Measurements from ENCODE around the gene CMSS1.

The CMSS1 gene

GRCh38 chr3:99903869-99904268, 86.2 kb downstream of the CMSS1 start:
- no peak for DNase-seq (ENCODE audit: low read depth)

DNA sequence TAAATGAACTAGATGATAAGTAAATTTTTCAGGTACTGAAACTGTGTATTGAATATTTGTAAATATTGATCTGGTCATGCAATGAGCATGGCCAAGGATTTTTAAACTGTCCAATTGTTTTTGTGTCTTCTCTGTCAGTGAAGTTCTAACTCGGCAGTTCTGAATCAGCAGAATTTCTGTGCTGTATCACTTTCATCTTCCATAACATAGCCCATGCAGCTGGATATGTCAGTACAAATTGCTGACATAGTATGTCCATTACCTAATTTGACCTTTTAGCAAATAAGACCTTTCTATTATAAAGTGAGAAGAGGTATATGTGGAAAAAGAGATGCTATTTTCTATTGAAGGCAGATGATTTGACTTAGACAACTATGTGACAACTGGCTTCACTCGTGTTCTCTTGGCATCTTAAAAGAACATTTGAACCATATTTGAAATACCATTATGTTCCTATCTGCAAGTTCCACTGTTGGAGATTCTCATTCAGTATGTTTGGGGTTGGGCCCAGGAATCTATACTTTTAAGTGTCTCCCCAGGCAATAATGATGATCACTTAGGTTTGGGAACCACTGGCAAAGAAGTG, 90.4 kb downstream of the CMSS1 start:
- DNase-seq (ENCODE audit: low read depth) = no peak

DNA sequence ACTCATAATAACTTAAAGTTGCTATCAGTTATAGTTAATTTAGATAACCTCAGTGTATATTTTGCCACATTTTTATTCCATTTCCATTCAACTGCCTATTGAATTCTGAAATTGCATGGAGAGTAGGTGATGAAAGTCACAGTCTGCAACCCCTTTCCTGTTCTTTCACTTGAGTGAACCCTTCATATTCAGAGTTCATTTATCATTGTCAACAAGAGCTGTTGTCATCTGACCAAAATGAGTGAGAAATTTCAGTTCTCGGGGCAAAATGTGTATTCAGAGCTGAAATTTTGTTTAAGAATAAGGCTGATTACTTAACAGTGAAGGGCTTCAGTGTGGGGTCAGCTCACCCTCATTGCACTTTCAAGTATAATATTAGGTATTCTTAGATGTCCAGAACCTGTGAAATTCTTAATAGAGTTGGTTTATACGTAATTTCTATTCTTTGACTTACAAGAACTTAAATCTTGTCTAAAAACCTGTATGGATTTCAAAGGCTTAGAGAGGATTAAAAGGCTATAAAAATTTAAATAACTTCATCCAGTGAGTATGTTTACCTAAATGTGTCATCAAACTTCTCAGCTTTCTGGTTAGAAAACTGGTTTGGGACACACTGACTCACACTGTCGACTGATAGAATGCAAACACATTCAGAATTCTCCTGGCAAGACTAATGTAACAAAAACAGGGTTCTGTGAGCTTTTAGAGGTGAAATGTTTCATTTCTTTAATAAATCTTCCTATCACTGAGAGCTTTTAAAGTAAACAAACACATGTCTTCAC, 92.2 kb downstream of the CMSS1 start:
- no peak for DNase-seq (ENCODE audit: low read depth)

- DNase-seq (ENCODE audit: low read depth) = no peak
Observed at GRCh38 chr3:99910752-99911290, 93.2 kb downstream of the CMSS1 start.

DNA sequence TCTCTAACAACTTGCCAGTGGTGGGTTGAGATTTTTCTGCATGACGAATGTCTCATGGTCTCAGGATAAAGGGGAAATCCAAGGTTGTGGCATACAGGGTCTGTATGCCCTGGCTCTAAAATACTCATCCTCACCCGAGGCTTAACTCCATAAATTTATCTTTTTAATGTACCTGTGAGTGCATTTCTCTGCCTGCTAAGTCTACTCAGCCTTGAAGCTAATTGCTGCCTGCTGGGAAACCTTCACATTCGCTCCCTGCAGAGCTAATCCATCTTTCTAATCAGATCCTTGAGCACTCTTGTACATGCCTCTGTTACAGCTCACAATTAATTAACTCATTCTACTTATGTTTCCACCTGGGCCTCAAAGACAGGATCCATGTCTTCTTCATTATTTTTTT, 93.8 kb downstream of the CMSS1 start:
- DNase-seq (ENCODE audit: low read depth) = no peak

GRCh38 chr3:99915906-99916432, 98.3 kb downstream of the CMSS1 start:
- DNase-seq (ENCODE audit: low read depth) = no peak

DNA sequence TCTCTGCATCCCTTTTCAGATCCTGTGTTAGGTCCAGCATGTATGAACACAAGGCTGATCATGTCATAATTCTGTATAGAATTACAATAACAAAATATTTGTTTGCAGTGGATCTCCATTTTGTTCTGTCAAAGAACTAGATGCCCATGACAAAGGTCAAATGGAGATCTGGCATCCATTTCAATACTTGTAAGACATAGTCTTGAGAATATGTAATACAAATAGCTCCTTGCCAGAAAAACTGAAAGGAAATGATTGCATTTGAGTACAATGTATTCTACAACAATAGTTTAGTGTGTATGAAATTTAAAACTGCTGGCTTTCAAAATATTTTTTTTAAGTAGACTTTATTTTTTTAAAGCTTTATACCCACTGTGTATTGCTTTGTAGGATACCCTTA, 101.1 kb downstream of the CMSS1 start:
- DNase-seq (ENCODE audit: low read depth) = no peak

- no peak for DNase-seq (ENCODE audit: low read depth)
Observed at GRCh38 chr3:99919694-99920093, 102.0 kb downstream of the CMSS1 start.

DNA sequence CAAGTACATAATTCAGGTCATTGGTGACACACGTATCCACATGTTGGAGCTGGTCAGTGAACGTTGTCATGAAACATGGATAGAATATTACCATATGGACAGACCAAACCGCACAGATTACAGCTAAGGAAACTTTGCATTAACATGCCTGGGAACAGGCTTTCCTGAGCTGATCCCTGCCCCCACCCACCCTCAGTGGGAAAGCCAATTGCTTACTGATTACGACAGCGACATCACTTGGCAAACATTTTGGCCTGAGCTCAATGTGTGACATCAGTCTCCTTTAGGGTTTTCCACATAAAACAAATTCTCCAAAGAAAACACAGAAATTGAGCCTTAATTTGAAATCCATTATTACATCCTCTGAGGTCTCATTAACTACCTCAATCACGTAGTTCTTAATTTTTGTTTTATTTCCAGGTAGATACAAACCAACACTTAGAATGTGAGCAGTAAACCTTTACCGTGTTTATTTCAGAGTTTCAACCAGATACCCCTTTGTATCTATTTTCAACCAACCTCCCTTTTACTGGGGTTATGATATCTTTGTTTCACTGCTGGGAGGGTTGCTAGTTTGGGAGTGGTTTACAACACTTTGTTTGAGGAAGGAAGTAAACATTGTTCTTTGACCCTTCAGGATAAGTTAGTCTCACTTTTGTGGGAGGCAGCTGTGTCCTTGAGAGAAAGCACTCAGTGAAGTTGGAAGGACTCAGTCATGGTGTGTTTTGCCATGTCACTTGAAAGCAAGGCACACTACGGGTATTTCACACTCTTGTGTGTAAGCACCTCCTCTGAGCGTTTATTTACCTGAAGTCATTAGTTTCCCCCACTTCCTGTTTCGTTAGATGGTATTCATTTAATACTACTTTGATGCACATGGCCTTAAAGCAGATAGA, 103.1 kb downstream of the CMSS1 start:
- DNase-seq (ENCODE audit: low read depth) = no peak

- DNase-seq (ENCODE audit: low read depth) = no peak
Observed at GRCh38 chr3:99921377-99921695, 103.7 kb downstream of the CMSS1 start.

DNA sequence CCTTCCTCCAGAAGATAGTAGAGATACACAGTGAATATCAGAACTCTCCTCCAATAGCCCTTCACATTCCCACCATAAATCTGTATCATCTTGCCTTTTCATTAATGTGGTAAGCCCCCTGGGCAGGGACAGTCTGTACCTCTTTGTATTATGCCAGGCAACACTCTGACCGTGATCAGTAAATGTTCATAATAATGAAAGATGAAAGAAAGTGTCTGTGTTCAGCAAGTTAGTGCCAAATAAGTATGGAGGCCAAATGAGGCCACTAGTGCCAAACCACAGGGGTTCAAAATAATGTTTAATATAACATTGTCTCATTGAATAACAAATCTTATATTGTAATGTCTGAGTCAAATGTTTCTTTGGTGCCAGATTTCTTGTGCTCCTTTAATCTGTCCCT, 104.3 kb downstream of the CMSS1 start:
- no peak for DNase-seq (ENCODE audit: low read depth)

- DNase-seq (ENCODE audit: low read depth) = no peak
Observed at GRCh38 chr3:99923873-99924272, 106.2 kb downstream of the CMSS1 start.

DNA sequence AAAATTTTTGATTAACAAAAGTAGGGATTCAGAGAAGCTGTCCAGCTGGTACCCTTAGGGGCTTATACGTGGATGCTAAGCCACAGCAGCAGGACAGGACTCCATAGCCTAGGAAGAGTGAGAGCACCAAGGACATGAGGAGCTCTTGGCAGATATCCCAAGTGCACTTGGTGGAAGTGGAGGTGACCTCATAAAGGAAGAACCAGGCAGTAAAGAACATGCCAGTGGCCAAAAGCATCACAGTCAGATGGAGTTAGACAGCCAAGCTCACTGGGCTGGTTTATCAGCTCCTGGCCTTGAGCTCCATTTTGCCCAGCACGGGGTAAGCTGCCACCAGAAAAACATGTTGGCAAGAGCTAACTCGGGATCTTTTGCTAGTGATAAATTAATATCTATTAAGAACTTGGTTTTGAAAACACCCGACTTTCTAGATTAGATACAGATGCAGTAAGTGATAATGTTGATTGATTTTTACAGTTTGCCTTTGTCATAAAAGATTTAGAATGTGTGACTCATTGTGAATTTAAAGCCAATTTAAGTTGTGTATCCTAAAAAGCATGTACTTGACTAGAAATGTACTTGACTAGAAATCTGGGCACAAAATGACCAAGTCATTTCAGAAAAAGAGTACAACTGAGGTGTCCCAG, 108.0 kb downstream of the CMSS1 start:
- DNase-seq (ENCODE audit: low read depth) = no peak

DNA sequence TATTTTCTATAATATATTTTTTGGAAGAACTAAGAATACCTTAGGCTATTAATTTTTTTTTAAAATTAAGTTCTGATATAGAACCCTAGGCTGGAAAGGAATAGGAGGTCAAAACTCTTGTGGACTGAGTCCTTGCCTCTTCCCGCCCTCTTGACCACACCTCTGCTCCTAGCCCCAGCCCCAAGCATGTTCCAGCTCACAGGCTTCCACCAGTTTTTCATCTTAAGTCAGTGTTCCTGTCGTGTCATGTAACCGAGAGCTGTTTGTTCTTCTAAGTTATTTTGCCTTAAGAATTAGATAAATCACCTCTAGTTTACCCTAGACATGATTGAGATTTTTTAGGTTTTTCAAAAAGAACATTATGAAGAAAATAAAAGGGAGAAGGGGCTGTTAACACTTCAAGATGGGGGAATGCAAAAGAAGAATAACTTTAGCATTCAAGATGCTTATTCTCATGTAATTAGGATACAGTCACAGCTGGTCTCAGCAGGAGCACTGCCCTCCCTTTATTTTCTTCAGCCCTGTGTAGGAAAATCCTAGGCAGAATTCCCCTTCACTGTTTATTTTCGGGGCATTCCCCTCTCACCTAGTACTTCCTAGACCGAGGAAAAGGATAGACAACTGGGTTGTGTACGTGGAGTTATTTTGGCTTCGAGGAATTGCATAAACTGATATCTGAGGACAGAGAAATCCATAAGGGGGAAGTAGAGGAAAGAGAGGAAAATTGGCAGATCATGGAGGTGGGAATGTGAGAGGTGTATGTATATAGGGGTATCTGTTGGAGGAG, 110.2 kb downstream of the CMSS1 start:
- no peak for DNase-seq (ENCODE audit: low read depth)

GRCh38 chr3:99928771-99929744, 111.4 kb downstream of the CMSS1 start:
- no peak for DNase-seq (ENCODE audit: low read depth)

GRCh38 chr3:99929745-99930139, 112.1 kb downstream of the CMSS1 start:
- DNase-seq (ENCODE audit: low read depth) = no peak

DNA sequence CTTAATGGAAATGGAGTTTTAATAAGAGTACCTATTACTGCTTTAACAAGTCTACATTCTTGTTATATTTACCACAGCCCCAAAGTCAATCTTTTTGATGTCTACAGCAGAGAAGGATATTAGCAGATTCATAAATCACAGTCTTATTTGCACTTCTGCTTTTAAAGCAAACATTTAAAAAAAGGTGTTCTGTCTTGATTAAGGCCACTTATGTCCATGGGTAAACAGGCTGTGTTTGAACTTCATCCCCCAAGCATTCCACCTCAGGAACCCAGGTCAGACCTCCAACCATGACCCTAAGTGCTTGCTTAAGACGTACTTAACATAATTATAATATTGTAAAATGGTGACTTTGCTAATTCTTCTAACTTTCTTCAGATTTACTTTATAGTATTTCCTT, 113.4 kb downstream of the CMSS1 start:
- DNase-seq (ENCODE audit: low read depth) = no peak

GRCh38 chr3:99933971-99934750, 116.5 kb downstream of the CMSS1 start:
- DNase-seq (ENCODE audit: low read depth) = no peak
